Right lobe of liver (tissue), 6 donors: ENCODE measurements around the gene JAZF1. TPM values are rescaled to one million over a fixed set of nuclear protein-coding genes. Genes with fewer than 3 reads are reported as not detected.

Experiments
- ATAC-seq, 4 donors: fragments of 200-7000 bp; cut with Tn5 transposase; one replicate each; pipeline ENCODE4 v1.9.1; 2020; ENCODE audit warnings: mild to moderate bottlenecking in 4 of 4, moderate library complexity in 4 of 4
- DNase-seq, 3 donors: peaks; one replicate each; pipeline ENCODE4 v3.0.0-alpha.2; 2020
- H3K27ac ChIP-seq, 3 donors: fragments of 200-600 bp; one replicate each; pipeline ENCODE4 v1.8.0; 2022
- H3K27me3 ChIP-seq, 2 donors: fragments of 200-600 bp; one replicate each; pipeline ENCODE4 v1.8.0; 2022
- H3K36me3 ChIP-seq, 4 donors: fragments of 200-600 bp; sonication (generic) in 1 of 4; one replicate each; pipeline versions ENCODE4 v1.5.1 to v1.8.0; 2017 to 2022; ENCODE audit warnings: control low read depth in 1 of 4
- H3K4me1 ChIP-seq, 4 donors: fragments of 200-600 bp; sonication (generic) in 1 of 4; one replicate each; pipeline versions ENCODE4 v1.5.1 to v1.8.0; 2017 to 2022; ENCODE audit warnings: control low read depth in 1 of 4
- H3K4me3 ChIP-seq, 3 donors: fragments of 200-600 bp; one replicate each; pipeline ENCODE4 v1.8.0; 2022
- H3K9me3 ChIP-seq, 4 donors: fragments of 200-600 bp; sonication (generic) in 1 of 4; one replicate each; pipeline versions ENCODE4 v1.5.1 to v1.8.0; 2017 to 2022; ENCODE audit warnings: control low read depth in 1 of 4
- POLR2A ChIP-seq: fragments of 450-650 bp; IDR thresholded peaks from one replicate; pipeline ENCODE4 v1.6.1; 2017; ENCODE audit warnings: antibody characterized with exemption, mild to moderate bottlenecking
- WGBS: methylation state at CpG from one replicate; pipeline ENCODE4 v1.1.6; 2018; ENCODE audit warnings: low coverage, low lambda C conversion rate; ENCODE audit not compliant: insufficient coverage; ENCODE audit errors: missing lambda C conversion rate; 5-methylcytosine and 5-hydroxymethylcytosine counted together
- intact Hi-C, 2 donors: fragments of 100-400 bp; cut with DNase I; formaldehyde crosslinking; loops; one replicate each; pipeline versions ENCODE4 v1.11.2 to v1.14.1; 2022
- total RNA-seq, 6 experiments: library from RNA; depleted of rRNA in 2 of 6; stranded (reverse); fragments of >200 nt in 2 of 6; fragmentation: NEBNext Ultra II Directional in 3 of 6; extraction: Animal tissue kit (Norgen Biotek cat#: 25700) in 3 of 6; gene quantifications; one replicate each; pipeline versions ENCODE4 v1.1.0 to v1.2.4, GENCODE V29; 2016 to 2023
- TF ChIP-seq, protein P1 (sequence below), 4 donors: fragments of 200-600 bp in 3 of 4; fragments of 450-650 bp in 1 of 4; IDR thresholded peaks; one replicate each; pipeline versions ENCODE4 v1.5.1 to v1.8.0; 2016 to 2022; ENCODE audit warnings: antibody characterized with exemption in 4 of 4, mild to moderate bottlenecking in 2 of 4
- donor health status: DM: no; HTN: yes; CAD: no.
- donor health status: DM: no; HTN: no; CAD: no.
- donor health status: DM: no; HTN: no; CAD: no.
- donor health status: DM: no; HTN: yes; CAD: no.
- donor health status: DM: no; HTN: yes; CAD: no.

JAZF1 gene
- total RNA-seq, 6 experiments from 2014 or later, result 4.8 to 20.9 (median 6.9) TPM

DNA sequence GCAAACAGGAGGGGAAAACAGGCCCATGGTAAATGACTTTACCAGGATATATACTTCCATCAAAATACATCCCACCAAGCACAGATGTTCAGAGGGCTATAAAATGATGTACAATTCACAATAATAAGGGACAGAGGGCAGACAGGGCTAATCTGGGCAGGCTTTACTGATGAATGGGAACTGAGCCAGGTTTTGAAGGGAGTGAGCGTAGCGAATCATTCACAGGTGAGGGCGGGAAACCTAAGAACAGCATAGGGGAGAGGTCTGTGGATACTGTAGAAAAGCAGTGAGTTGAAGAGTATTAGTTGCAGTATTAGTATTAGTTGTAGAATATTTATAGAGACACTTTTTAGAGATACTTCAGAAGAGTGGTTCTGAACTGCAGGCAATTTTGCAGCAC lies 180.8 kb downstream of the JAZF1 start:
- WGBS, result 96% methylated on average over 3 of the region's 3 CpGs
- DNase-seq, result no peak
- no peak for ATAC-seq

DNA sequence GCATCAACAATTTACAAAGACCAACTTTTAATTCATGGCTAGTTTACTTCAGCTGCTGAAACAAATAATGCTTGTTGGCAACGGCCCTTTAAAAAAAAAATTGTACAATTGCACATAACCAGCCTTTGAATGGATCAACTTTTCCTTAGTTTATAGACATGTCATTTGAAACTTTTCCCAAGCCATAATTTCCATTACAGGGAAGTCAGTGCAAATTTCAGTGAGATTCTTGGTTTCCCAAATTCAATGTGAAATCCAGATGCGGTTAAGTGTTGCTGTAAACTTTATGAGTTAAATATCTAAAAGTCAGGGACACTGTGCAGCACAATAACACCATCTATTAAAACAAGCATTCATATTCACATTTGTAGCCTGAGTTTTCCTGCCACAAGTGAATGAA lies 182.2 kb downstream of the JAZF1 start:
- intact Hi-C loops, result no loop called here
- Histone ChIP-seq H3K9me3 (no peaks in the 10 kb centered on the region), H3K36me3 (no peaks in the 10 kb centered on the region), H3K4me1 (no peaks in the 10 kb centered on the region), H3K27ac (no peak overlapping the region), H3K27me3 (no peaks in the 10 kb centered on the region), H3K4me3 (no peak overlapping the region)
- TF ChIP-seq, protein P1, sequence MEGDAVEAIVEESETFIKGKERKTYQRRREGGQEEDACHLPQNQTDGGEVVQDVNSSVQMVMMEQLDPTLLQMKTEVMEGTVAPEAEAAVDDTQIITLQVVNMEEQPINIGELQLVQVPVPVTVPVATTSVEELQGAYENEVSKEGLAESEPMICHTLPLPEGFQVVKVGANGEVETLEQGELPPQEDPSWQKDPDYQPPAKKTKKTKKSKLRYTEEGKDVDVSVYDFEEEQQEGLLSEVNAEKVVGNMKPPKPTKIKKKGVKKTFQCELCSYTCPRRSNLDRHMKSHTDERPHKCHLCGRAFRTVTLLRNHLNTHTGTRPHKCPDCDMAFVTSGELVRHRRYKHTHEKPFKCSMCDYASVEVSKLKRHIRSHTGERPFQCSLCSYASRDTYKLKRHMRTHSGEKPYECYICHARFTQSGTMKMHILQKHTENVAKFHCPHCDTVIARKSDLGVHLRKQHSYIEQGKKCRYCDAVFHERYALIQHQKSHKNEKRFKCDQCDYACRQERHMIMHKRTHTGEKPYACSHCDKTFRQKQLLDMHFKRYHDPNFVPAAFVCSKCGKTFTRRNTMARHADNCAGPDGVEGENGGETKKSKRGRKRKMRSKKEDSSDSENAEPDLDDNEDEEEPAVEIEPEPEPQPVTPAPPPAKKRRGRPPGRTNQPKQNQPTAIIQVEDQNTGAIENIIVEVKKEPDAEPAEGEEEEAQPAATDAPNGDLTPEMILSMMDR (IDR thresholded peaks at IDR 0.05), result no peak
- TF ChIP-seq POLR2A, result no peak
- DNase-seq (no peak), ATAC-seq (no peak)
- 93% methylated on average over 2 of the region's 2 CpGs for WGBS

More for the DNA sequence above, 180.8 kb downstream of the JAZF1 start:
- no peaks in the 10 kb centered on the region for H3K9me3 ChIP-seq
- no peaks in the 10 kb centered on the region for H3K36me3 ChIP-seq
- no peak overlapping the region for H3K4me3 ChIP-seq
- H3K27ac ChIP-seq, result no peak overlapping the region
- intact Hi-C loops, result no loop called here
- peaks cover 0 to 1% (median 0%) of the 10 kb centered on the region in 4 donors for H3K4me1 ChIP-seq
- no peaks in the 10 kb centered on the region for H3K27me3 ChIP-seq
- TF ChIP-seq POLR2A, result no peak
- TF ChIP-seq, protein P1 (IDR thresholded peaks at IDR 0.05), result no peak

DNA sequence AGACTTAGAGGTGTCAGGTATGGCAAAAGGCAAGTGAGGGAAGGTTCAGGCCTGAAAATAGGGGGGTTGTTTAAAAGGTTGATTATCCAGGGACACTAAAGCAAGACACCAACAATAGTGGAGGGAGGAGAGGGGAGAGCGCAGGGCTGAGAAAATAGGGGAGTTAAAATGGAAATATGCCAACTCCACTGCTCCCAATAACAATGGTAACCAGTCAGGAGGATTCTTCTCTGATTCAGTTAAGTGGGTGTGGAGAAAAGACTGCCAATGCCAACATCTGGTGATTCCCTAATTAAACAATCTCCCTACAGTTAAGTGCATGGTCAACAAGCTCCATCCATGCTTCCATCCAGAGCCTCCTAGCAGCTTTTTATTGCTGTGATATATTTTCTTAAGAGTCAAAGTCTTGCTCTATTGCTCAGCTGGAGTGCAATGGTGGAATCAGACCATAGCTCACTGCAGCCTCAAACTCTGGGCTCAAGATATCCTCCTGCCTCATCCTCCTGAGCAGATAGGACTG lies 183.3 kb downstream of the JAZF1 start:
- ATAC-seq (no peak), DNase-seq (no peak)
- Histone ChIP-seq H3K4me3 (no peak overlapping the region), H3K4me1 (peaks cover 0 to 10% (median 3%) of the 10 kb centered on the region in 4 donors), H3K27me3 (no peaks in the 10 kb centered on the region), H3K36me3 (no peaks in the 10 kb centered on the region), H3K27ac (no peak overlapping the region), H3K9me3 (no peaks in the 10 kb centered on the region)
- intact Hi-C loops, result no loop called here
- WGBS, result 100% methylated on average over 1 of the region's 1 CpG
- no peak for TF ChIP-seq POLR2A
- TF ChIP-seq, protein P1 (IDR thresholded peaks at IDR 0.05), result no peak

DNA sequence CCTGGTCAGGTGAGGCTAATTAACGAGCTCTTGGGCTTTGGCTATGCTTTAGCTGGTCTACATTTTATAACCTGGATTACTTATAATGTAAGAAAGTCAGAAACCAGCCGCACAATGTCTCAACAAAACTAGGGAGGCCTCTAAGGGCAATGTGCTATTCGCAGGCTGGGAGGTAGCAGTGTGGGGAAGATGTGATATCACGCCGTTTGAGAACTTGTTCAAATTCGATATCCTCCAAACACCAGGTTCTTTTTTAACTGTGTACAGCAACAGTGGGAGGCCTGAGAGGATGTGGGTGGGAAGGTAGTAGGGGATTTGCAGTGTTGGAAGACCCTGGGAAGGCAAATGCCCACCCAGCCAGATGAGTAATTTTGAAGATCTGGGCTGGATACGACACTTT lies 184.5 kb downstream of the JAZF1 start:
- intact Hi-C loops, result no loop called here
- ATAC-seq (no peak), DNase-seq (no peak)
- Histone ChIP-seq H3K4me1 (peaks cover 0 to 21% (median 8%) of the 10 kb centered on the region in 4 donors), H3K9me3 (no peaks in the 10 kb centered on the region), H3K27ac (no peak overlapping the region), H3K27me3 (no peaks in the 10 kb centered on the region), H3K36me3 (no peaks in the 10 kb centered on the region), H3K4me3 (no peak overlapping the region)
- TF ChIP-seq POLR2A, result no peak
- TF ChIP-seq, protein P1 (IDR thresholded peaks at IDR 0.05), result no peak
- whole genome bisulfite sequencing, result 95% methylated on average over 6 of the region's 7 CpGs

DNA sequence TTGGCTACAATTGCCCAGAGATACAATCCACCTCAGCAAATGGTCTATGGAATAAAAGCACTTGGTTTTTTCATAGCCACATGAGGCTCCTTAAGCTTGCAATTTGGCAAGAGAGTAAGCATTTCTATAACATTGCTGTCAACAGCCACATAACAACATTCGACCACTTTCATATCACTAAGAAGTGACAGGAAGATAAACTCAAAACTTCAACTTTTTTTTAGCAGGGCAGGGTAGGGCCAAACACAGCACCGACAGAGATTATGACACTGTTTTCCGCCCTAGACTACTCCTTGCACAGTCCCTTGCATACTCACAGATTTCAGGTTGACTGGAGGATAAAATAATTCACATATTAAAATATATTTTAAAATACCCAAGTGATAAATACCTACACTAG lies 185.4 kb downstream of the JAZF1 start:
- no peak for ATAC-seq
- WGBS, result 85% methylated on average over 3 of the region's 3 CpGs

More for the DNA sequence above, 185.4 kb downstream of the JAZF1 start:
- Histone ChIP-seq H3K36me3 (no peaks in the 10 kb centered on the region), H3K27me3 (no peaks in the 10 kb centered on the region), H3K9me3 (no peaks in the 10 kb centered on the region), H3K4me3 (no peak overlapping the region), H3K27ac (no peak overlapping the region), H3K4me1 (peaks cover 0 to 28% (median 8%) of the 10 kb centered on the region in 4 donors)
- no peak for DNase-seq
- no peak for TF ChIP-seq POLR2A
- TF ChIP-seq, protein P1 (IDR thresholded peaks at IDR 0.05), result no peak
- intact Hi-C loops, result no loop called here
